Epithelial cell of esophagus (primary cell): ENCODE measurements around the gene IL37.

Experiments used
- DNase-seq: peaks from one replicate; pipeline ENCODE4 v3.0.0; 2010; ENCODE audit warnings: low read depth
- H3K4me3 ChIP-seq: 2 replicates; pipeline ENCODE4 v1.5.1; 2011; ENCODE audit warnings: mild to moderate bottlenecking, low read length, control low read depth
- CTCF ChIP-seq: IDR thresholded peaks from 2 replicates; pipeline ENCODE4 v1.5.1; 2011; ENCODE audit warnings: low read depth, mild to moderate bottlenecking, low read length, control low read depth, inconsistent platforms; ENCODE audit not compliant: insufficient read depth; ENCODE audit errors: missing control alignments

IL37 gene, protein sequence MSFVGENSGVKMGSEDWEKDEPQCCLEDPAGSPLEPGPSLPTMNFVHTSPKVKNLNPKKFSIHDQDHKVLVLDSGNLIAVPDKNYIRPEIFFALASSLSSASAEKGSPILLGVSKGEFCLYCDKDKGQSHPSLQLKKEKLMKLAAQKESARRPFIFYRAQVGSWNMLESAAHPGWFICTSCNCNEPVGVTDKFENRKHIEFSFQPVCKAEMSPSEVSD

DNA sequence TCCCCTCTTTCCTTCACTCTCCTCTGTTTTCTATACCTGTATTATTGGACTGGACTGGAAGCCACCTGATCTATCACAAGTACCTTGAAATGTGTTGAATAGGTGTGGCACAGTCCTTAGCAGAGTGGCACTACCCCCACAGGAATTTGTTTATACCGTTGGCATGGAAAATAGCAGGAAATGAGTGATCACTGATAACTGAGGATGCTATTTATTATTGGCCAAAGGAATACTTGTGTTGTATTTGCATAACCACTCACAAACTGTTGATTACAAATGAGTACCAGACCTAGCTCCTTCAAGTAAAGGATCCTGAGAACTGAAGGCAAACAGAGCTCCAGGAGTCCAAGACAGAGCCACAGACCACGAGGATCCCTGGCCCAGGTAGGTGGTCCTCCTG is at the start of gene IL37:
Gene IL37 (plus strand): TSS at position 301 of the 400 bp plus-strand sequence. CDS start 1,848 bp downstream, outside the sequence.
- TF ChIP-seq CTCF, result no peak
- no peak for DNase-seq
- H3K4me3 ChIP-seq, result no peak within 1 kb of the TSS

- H3K4me3 ChIP-seq, result no peak overlapping the region
- no peak for TF ChIP-seq CTCF
- no peak for DNase-seq
Observed at GRCh38 chr2:112864072-112864471, 46.9 kb upstream of the IL37 start.

DNA sequence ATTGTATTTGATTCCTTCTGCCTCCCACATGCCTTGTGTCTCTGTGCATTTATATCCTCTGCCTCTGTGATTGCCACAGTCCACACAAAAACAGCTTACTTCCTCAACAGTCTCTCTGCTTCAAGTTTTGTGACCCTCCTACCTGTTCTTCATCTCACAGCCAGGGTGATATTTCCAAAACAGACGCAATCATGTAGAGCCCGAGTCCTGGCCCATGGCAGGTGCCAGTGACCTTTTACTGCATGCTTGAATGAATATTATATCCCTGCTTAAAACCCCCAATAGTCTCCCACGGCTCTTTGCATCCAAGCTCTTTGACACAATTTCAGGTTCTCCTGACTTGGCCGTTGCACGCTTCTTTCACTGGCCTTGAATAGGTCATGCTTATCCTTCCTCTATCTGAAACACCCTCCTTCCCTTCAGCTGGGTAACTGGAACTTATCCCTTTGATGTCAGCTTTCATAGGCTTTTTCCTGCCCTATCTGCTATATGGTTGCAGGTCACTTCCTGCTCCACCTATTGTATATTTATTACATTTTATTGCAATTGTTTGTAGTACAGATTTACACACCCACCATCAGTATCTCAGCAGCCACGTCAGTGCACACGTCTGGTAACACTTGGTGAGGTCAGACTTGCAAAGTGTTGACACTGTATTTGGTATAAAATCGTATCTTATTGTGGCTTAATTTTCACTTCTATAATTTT is 44.7 kb upstream of the IL37 start:
- TF ChIP-seq CTCF, result no peak
- no peak overlapping the region for H3K4me3 ChIP-seq
- no peak for DNase-seq

DNA sequence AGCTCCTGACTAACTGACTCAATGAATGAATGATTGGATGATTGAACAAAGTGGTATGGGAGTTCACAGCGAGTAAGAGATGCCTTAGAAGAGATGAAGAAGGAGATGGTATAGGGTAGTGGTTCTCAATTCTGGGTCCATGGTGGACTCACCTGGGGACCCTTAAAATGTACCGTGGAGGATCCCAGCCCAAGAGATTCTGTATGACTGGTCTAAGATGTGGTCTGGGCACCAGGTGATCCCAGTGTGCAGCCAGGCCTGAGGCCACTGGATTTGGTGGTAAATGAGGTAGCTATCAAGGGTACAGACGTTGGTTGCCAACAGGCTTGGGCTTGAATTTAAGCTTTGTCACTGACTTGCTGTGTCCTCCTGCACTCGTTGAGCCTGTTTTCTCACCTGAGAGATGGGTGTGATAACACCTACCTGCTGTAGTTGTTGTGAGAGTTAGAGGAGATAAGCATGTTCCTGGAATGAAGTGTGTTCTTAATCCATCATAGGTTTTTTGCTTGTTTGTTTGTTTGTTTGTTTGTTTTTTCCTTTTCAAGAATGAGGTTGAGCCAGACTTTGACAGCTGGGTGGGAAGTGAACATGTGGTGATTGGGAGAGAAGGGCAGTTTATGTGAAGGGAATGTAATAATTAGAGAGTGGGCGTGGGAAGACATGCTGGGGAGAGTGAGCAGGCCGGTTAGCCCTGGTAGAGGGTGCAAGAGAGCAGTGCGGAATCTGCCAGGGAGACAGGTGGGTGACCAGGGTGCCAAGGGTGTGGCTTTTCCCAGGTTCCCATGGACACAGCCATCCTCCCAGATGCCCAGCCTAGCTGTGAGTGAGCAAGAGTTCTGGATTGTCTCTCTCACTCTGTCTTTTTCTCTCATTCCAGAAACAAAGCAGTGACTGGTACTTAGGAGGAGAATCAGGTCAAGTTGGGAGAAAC is 43.0 kb upstream of the IL37 start:
- TF ChIP-seq CTCF, result peak; percentile 15
- DNase-seq, result peak; percentile 87

GRCh38 chr2:112869258-112869842 is 41.6 kb upstream of the IL37 start:
- peak; percentile 98 for DNase-seq
- TF ChIP-seq CTCF, result no peak
- no peak overlapping the region for H3K4me3 ChIP-seq

More for the DNA sequence above, 43.0 kb upstream of the IL37 start:
- no peak overlapping the region for H3K4me3 ChIP-seq
